Cardiac fibroblast (primary cell): ENCODE data around the gene SMIM38.
"Not testable (repeated sequence)": the region's sequence is repeated elsewhere in the genome, so short reads cannot be mapped to it uniquely, and the experiment has no call there.

ENCODE experiments used
- DNase-seq, 2 donors: peaks; one replicate each; pipeline versions ENCODE4 v3.0.0 to v3.0.0-alpha.2; 2010; ENCODE audit warnings: low read depth in 2 of 2
- H3K4me3 ChIP-seq, 2 donors: replicated peaks in 1 of 2; 1 replicate in 1 of 2; 2 replicates in 1 of 2; pipeline ENCODE4 v1.5.1; 2011; ENCODE audit warnings: low read depth in 2 of 2, low read length in 2 of 2, mild to moderate bottlenecking in 2 of 2, moderate library complexity in 1 of 2
- TF ChIP-seq, protein P1 (sequence below): IDR thresholded peaks from one replicate; pipeline ENCODE4 v1.5.1; 2011; ENCODE audit warnings: low read depth, mild to moderate bottlenecking, low read length, inconsistent platforms

The SMIM38 gene

DNA sequence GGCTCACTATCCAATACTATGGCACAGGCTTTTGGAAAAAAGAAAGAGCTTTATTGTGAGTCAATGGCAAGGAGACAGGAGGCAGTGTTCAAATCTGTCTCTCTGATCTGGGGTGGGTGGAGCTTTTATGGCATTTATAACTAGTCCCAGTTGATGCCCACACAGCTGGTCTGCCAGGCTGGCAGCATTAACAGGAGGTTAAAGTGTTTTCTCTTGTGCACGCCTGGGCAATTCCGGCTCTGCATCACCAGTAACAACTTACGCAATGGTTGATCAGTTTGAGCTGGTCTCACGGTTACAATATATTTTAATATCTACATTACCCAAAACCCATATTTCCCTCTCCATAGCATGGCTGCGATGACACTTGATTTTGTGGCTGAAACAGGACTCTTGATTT is 15.1 kb upstream of the SMIM38 start:
- no peak overlapping the region for H3K4me3 ChIP-seq
- no peak for DNase-seq
- TF ChIP-seq, protein P1, sequence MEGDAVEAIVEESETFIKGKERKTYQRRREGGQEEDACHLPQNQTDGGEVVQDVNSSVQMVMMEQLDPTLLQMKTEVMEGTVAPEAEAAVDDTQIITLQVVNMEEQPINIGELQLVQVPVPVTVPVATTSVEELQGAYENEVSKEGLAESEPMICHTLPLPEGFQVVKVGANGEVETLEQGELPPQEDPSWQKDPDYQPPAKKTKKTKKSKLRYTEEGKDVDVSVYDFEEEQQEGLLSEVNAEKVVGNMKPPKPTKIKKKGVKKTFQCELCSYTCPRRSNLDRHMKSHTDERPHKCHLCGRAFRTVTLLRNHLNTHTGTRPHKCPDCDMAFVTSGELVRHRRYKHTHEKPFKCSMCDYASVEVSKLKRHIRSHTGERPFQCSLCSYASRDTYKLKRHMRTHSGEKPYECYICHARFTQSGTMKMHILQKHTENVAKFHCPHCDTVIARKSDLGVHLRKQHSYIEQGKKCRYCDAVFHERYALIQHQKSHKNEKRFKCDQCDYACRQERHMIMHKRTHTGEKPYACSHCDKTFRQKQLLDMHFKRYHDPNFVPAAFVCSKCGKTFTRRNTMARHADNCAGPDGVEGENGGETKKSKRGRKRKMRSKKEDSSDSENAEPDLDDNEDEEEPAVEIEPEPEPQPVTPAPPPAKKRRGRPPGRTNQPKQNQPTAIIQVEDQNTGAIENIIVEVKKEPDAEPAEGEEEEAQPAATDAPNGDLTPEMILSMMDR = no peak

DNA sequence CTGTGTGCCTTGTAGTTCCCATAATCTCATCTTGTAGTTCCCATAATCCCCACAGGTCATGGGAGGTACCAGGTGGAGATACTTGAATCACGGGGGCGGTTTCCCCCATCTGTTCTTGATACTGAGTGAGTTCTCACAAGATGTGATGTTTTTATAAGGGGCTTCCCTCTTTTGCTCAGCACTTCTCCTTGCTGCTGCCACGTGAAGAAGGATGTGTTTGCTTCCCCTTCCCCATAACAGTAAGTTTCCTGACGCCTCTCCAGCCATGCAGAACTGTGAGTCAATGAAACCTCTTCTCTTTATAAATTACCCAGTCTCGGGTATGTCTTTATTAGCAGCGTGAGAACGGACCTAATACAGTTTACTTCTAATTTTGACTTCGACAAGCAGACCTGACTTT is 14.0 kb upstream of the SMIM38 start:
- TF ChIP-seq, protein P1 = no peak
- DNase-seq = no peak
- no peak overlapping the region for H3K4me3 ChIP-seq

DNA sequence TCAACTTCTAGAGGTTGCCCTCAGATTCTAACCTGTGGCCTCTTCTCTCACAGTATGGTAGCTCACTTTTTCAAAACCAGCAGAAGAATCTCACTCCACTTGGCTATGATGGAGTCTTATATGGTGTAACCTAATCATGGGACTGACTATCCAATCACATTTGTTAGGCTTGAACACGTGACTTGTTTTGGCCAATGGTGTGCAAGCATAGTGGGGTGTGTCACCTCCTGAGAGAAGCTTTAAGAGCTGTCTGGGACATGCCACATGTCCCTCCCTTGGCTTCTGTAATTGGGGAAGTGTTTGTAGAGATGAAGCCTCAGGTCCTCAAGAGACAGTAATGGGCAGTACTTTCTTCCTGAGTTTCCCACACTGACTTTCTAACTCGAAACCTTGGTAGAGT is 12.8 kb upstream of the SMIM38 start:
- H3K4me3 ChIP-seq = no peak overlapping the region
- TF ChIP-seq, protein P1 = no peak
- DNase-seq = no peak

DNA sequence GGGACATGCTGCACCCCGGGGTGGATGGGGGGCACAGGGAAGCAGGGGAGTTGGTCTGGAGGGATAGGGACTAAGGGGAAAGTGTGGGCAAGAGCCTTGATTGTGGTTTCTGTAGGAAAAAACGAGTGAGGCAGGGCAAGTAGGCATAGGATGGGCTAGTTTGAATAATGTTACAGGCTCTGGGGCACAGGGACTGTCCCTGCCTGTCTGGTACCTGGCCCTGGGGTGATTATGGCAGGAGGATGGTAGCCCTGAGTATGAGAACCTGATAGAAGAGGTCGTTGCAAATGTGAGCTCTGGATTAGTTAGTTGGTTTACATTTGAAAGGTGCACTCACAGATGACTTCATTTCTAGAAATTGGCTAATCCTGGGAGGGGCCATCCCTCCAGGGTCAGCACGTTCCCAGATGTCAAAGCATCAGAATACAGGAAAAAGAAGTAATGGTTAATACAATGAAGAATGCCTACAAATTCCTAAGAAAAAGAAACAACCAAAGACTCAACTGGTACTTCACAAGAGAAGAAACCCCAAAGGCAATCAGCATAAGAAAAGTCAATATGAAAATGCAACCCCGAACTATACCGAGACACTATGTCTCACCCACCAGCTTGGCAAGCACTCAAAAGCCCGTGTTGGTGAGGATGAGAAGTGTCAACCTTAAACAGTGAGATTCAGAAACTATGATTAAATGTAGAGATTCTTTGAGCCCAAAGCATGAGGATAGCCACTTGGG is 11.3 kb upstream of the SMIM38 start:
- no peak overlapping the region for H3K4me3 ChIP-seq
- TF ChIP-seq, protein P1 = no peak
- DNase-seq = no peak

DNA sequence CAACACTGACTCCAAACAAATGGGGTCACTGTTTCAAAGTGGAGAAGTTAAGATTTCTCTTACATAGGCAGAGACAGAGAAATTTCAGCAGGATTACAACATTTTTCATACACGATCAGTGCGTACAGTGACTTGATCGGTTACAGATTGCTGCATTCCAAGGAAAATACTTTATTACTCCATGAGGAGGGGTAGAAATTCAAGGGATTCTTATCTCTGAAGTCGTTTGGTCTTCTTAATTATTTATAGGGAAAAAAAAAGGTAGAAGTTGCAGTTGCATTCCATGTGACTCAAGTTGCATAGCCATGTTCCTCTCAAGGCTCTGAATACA is 10.7 kb upstream of the SMIM38 start:
- peak in 1 of 2 donors; percentile 13 for DNase-seq
- TF ChIP-seq, protein P1 = no peak
- H3K4me3 ChIP-seq = no peak overlapping the region

DNA sequence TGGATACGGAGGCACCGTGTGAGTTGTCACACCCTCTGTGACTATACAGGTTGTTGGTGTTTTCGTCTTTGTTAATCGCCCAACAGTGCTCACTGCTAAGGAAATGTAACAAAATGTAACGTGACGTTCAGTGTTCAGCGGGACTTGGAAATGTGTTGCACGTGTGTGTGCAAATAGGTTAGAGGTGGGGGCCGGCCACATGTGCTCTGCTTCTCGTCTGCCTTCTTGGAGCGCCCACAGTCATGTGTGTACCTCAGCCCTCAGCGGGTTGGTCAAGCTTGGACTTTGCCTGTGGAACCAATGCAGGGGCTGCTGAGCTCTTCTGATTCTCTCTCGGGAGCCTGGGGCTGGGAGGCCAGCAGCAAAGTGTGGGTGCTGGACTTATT is 7.4 kb upstream of the SMIM38 start:
- H3K4me3 ChIP-seq = no peak overlapping the region
- DNase-seq = no peak
- TF ChIP-seq, protein P1 = no peak

DNA sequence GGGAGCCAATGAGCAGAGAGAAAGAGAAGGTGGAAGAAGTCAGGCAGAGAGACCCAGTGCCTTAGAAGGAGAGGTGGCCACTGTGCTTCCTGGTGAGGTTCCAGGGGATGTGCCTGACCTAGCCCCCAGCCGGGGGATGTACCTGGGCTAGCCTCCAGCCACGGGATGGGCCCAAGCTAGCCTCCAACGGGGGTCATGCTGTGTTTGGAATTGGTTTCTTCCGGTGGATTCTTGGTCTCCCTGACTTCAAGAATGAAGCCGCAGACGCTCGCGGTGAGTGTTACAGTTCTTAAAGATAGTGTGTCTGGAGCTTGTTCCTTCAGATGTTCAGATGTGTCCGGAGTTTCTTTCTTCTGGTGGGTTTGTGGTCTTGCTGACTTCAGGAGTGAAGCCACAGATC is 6.9 kb upstream of the SMIM38 start:
- DNase-seq = no peak
- no peak overlapping the region for H3K4me3 ChIP-seq
- TF ChIP-seq, protein P1 = no peak

DNA sequence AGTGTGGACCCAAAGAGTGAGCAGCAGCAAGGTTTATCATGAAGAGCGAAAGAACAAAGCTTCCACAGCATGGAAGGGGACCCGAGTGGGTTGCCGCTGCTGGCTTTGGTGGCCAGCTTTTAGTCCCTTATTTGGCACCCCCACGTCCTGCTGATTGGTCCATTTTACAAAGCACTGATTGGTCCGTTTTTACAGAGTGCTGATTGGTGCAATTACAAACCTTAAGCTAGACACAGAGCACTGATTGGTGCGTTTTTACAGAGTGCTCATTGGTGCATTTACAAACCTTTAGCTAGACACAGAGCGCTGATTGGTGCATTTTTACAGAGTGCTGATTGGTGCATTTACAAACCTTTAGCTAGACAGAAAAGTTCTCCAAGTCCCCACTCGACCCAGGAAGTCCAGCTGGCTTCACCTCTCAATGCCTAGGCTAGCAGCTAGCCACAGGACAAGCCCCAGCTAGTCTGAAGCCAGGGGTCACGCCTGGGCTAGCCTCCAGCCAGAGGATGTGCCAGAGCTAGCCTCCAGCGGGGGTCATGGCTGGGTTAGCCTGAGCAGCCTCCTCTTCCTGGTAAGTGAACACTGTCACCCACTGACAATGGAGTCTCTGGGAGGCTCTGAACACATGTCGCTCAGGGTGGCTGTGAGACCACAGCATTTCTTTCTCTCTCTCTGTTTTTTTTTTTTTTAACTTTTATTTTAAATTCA is 6.2 kb upstream of the SMIM38 start:
- not testable (repeated sequence) for H3K4me3 ChIP-seq, DNase-seq
